Peyer's patch (tissue), 4 donors: ENCODE results near the gene ANAPC1.
"Not testable (repeated sequence)": the region's sequence is repeated elsewhere in the genome, so short reads cannot be mapped to it uniquely, and the experiment has no call there.

Source experiments
- CTCF ChIP-seq, 6 experiments: fragments of 450-650 bp in 4 of 6; fragments of 200-600 bp in 2 of 6; sonication (generic) in 1 of 6; IDR thresholded peaks; one replicate each; pipeline ENCODE4 v1.5.1; 2017 to 2019; ENCODE audit warnings: antibody characterized with exemption in 6 of 6, mild to moderate bottlenecking in 3 of 6, moderate library complexity in 1 of 6
- POLR2A ChIP-seq, 2 donors: fragments of 450-650 bp; IDR thresholded peaks; one replicate each; pipeline ENCODE4 v1.5.1; 2017; ENCODE audit warnings: antibody characterized with exemption in 2 of 2, mild to moderate bottlenecking in 2 of 2, moderate library complexity in 2 of 2

GRCh38 chr2:111770916-111771658 lies 112.9 kb downstream of the ANAPC1 start:
- TF ChIP-seq CTCF, POLR2A (IDR thresholded peaks at IDR 0.05): not testable (repeated sequence)
